GM19328 (cell line): ENCODE measurements around the gene ITPKC.

ENCODE experiments used
- ATAC-seq: cut with Tn5 transposase; IDR thresholded peaks from one replicate; pipeline ENCODE4 v1.9.1; 2021; ENCODE audit warnings: mild to moderate bottlenecking, moderate library complexity; ENCODE audit not compliant: unreplicated experiment

ITPKC gene

GRCh38 chr19:40786060-40787037, 69.4 kb downstream of the ITPKC start:
- no peak for ATAC-seq
